Measurements from ENCODE around the gene BBS12.

BBS12 gene

GRCh38 chr4:122775987-122776836 is 43.7 kb downstream of the BBS12 start:
- H3K27ac ChIP-seq = no peak overlapping the region
- no peak for TF ChIP-seq ZFX (IDR thresholded peaks at IDR 0.05)
- TF ChIP-seq CTCF (conservative IDR thresholded peaks at IDR 0.05) = no peak

- TF ChIP-seq ZFX (IDR thresholded peaks at IDR 0.05) (no peak), CTCF (conservative IDR thresholded peaks at IDR 0.05) (no peak)
- no peak overlapping the region for H3K27ac ChIP-seq
Observed at GRCh38 chr4:122776916-122777315, 44.4 kb downstream of the BBS12 start.

GRCh38 chr4:122777846-122778673 is 45.6 kb downstream of the BBS12 start:
- TF ChIP-seq CTCF (conservative IDR thresholded peaks at IDR 0.05) = no peak
- TF ChIP-seq ZFX (IDR thresholded peaks at IDR 0.05) = no peak
- H3K27ac ChIP-seq = no peak overlapping the region

GRCh38 chr4:122781486-122781885 is 49.0 kb downstream of the BBS12 start:
- H3K27ac ChIP-seq = no peak overlapping the region
- TF ChIP-seq ZFX (IDR thresholded peaks at IDR 0.05) (no peak), CTCF (conservative IDR thresholded peaks at IDR 0.05) (no peak)

GRCh38 chr4:122783301-122784215 is 51.1 kb downstream of the BBS12 start:
- no peak overlapping the region for H3K27ac ChIP-seq
- TF ChIP-seq ZFX (IDR thresholded peaks at IDR 0.05) (no peak), CTCF (conservative IDR thresholded peaks at IDR 0.05) (no peak)

- H3K27ac ChIP-seq = no peak overlapping the region
- no peak for TF ChIP-seq CTCF (conservative IDR thresholded peaks at IDR 0.05)
Observed at GRCh38 chr4:122784261-122784660, 51.8 kb downstream of the BBS12 start.

Measured in C4-2B (cell line).